MM.1S (cell line): ENCODE results near the gene ATXN1.
"Not testable (repeated sequence)": the region's sequence is repeated elsewhere in the genome, so short reads cannot be mapped to it uniquely, and the experiment has no call there.

ENCODE experiments used
- DNase-seq: peaks from one replicate; pipeline ENCODE4 v3.0.0-alpha.2; 2015
- H2AFZ ChIP-seq: fragments of 300-600 bp; sonication (generic); 2 replicates; pipeline ENCODE4 v1.6.0; 2016; ENCODE audit warnings: antibody characterized with exemption, low read length
- H3F3A ChIP-seq: fragments of 300-600 bp; sonication (generic); 2 replicates; pipeline ENCODE4 v1.6.1; 2016; ENCODE audit warnings: mild to moderate bottlenecking, antibody characterized with exemption, low read length, moderate library complexity, mixed read lengths; ENCODE audit not compliant: insufficient read depth
- H3K27ac ChIP-seq: fragments of 300-600 bp; sonication (generic); 2 replicates; pipeline ENCODE4 v1.5.1; 2016; ENCODE audit warnings: mild to moderate bottlenecking, low read length
- H3K27me3 ChIP-seq: fragments of 300-600 bp; sonication (generic); replicated peaks from 2 replicates; pipeline ENCODE4 v1.6.0; 2016; ENCODE audit warnings: low read length; ENCODE audit not compliant: insufficient read depth
- H3K36me3 ChIP-seq: fragments of 300-600 bp; sonication (generic); replicated peaks from 2 replicates; pipeline ENCODE4 v1.6.1; 2016; ENCODE audit warnings: mild to moderate bottlenecking, low read length, mixed read lengths; ENCODE audit not compliant: insufficient read depth
- H3K4me1 ChIP-seq: fragments of 300-600 bp; sonication (generic); 2 replicates; pipeline ENCODE4 v1.6.1; 2016; ENCODE audit warnings: low read length, mixed read lengths
- H3K4me2 ChIP-seq: fragments of 300-600 bp; sonication (generic); 2 replicates; pipeline ENCODE4 v1.6.0; 2016; ENCODE audit warnings: low read depth, low read length
- H3K4me3 ChIP-seq: fragments of 300-600 bp; sonication (generic); 2 replicates; pipeline ENCODE4 v1.5.1; 2016; ENCODE audit warnings: low read length, mixed read lengths
- H3K79me2 ChIP-seq: fragments of 300-600 bp; sonication (generic); 2 replicates; pipeline ENCODE4 v1.6.1; 2016; ENCODE audit warnings: mixed run types, low read length, mixed read lengths
- H3K9ac ChIP-seq: fragments of 300-600 bp; sonication (generic); 2 replicates; pipeline ENCODE4 v1.6.1; 2016; ENCODE audit warnings: low read length, mixed read lengths
- H3K9me2 ChIP-seq: fragments of 300-600 bp; sonication (generic); replicated peaks from 2 replicates; pipeline ENCODE4 v1.6.1; 2016; ENCODE audit warnings: mild to moderate bottlenecking, low read length, mixed read lengths; ENCODE audit not compliant: insufficient read depth
- H3K9me3 ChIP-seq: fragments of 300-600 bp; sonication (generic); replicated peaks from 2 replicates; pipeline ENCODE4 v1.6.1; 2016; ENCODE audit warnings: mild to moderate bottlenecking, low read length, mixed read lengths; ENCODE audit not compliant: insufficient read depth
- H4K20me1 ChIP-seq: fragments of 300-600 bp; sonication (generic); 2 replicates; pipeline ENCODE4 v1.6.1; 2016; ENCODE audit warnings: mild to moderate bottlenecking, low read length, moderate library complexity, mixed read lengths; ENCODE audit not compliant: insufficient read depth
- EZH2 ChIP-seq: fragments of 300-600 bp; sonication (generic); optimal IDR thresholded peaks from 2 replicates; pipeline ENCODE3; 2017; ENCODE audit warnings: low read depth, mild to moderate bottlenecking, antibody characterized with exemption, low read length, mixed read lengths
- EZH2phosphoT487 ChIP-seq: fragments of 300-600 bp; sonication (generic); IDR thresholded peaks from 2 replicates; pipeline ENCODE4 v1.6.1; 2018; ENCODE audit warnings: antibody characterized with exemption, low read length
- TF ChIP-seq, protein P1 (sequence below): fragments of 300-600 bp; sonication (generic); IDR thresholded peaks from 2 replicates; pipeline ENCODE4 v1.5.1; 2016; ENCODE audit warnings: antibody characterized with exemption, low read length, mixed read lengths

The ATXN1 gene

DNA sequence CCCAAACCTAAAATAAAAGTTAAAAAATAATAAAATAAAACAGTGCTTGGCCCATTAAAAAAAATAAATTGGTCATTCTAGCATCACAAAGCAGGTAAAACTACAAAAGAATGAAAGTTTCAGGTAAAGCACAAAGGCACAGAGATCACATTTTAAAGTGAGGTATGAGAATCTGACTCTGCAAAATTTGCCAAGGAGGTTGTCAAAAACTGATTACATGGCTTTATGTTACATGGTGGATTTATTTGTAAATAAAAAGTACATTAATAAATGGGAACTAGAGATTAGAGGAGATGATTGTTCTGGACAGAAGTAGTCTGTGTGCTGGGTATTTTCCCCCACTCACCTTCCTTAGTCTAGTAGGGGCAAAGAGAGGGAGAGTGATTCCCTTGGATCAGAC, 24.2 kb upstream of the ATXN1 start:
- TF ChIP-seq, protein P1, sequence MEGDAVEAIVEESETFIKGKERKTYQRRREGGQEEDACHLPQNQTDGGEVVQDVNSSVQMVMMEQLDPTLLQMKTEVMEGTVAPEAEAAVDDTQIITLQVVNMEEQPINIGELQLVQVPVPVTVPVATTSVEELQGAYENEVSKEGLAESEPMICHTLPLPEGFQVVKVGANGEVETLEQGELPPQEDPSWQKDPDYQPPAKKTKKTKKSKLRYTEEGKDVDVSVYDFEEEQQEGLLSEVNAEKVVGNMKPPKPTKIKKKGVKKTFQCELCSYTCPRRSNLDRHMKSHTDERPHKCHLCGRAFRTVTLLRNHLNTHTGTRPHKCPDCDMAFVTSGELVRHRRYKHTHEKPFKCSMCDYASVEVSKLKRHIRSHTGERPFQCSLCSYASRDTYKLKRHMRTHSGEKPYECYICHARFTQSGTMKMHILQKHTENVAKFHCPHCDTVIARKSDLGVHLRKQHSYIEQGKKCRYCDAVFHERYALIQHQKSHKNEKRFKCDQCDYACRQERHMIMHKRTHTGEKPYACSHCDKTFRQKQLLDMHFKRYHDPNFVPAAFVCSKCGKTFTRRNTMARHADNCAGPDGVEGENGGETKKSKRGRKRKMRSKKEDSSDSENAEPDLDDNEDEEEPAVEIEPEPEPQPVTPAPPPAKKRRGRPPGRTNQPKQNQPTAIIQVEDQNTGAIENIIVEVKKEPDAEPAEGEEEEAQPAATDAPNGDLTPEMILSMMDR: no peak
- TF ChIP-seq EZH2 (no peak), EZH2phosphoT487 (no peak)
- Histone ChIP-seq H4K20me1 (no peaks in the 10 kb centered on the region), H3F3A (no peaks in the 10 kb centered on the region), H3K4me1 (no peaks in the 10 kb centered on the region), H3K79me2 (no peaks in the 10 kb centered on the region), H3K9ac (no peak overlapping the region), H3K4me3 (no peak overlapping the region), H3K27me3 (no peaks in the 10 kb centered on the region), H3K9me2 (no peaks in the 10 kb centered on the region), H3K4me2 (no peak overlapping the region), H2AFZ (no peak overlapping the region), H3K9me3 (no peaks in the 10 kb centered on the region), H3K27ac (no peak overlapping the region), H3K36me3 (no peaks in the 10 kb centered on the region)
- DNase-seq: no peak

GRCh38 chr6:16784957-16785356, 23.7 kb upstream of the ATXN1 start:
- H3F3A ChIP-seq, H3K9me3 ChIP-seq, H4K20me1 ChIP-seq, H3K27me3 ChIP-seq, H3K9me2 ChIP-seq, H3K36me3 ChIP-seq, H3K9ac ChIP-seq, H2AFZ ChIP-seq, DNase-seq, H3K4me2 ChIP-seq, H3K4me1 ChIP-seq, H3K27ac ChIP-seq, H3K79me2 ChIP-seq, H3K4me3 ChIP-seq: not testable (repeated sequence)

- Histone ChIP-seq H3K9me3 (no peaks in the 10 kb centered on the region), H3K27ac (no peak overlapping the region), H2AFZ (no peak overlapping the region), H3K9me2 (no peaks in the 10 kb centered on the region), H3K4me1 (no peaks in the 10 kb centered on the region), H4K20me1 (no peaks in the 10 kb centered on the region), H3K36me3 (no peaks in the 10 kb centered on the region), H3K4me2 (no peak overlapping the region), H3K4me3 (no peak overlapping the region), H3K79me2 (no peaks in the 10 kb centered on the region), H3F3A (no peaks in the 10 kb centered on the region), H3K9ac (no peak overlapping the region), H3K27me3 (no peaks in the 10 kb centered on the region)
- DNase-seq: no peak
- TF ChIP-seq EZH2phosphoT487 (no peak), EZH2 (no peak)
- TF ChIP-seq, protein P1: no peak
Observed at GRCh38 chr6:16783952-16784565, 22.8 kb upstream of the ATXN1 start.

DNA sequence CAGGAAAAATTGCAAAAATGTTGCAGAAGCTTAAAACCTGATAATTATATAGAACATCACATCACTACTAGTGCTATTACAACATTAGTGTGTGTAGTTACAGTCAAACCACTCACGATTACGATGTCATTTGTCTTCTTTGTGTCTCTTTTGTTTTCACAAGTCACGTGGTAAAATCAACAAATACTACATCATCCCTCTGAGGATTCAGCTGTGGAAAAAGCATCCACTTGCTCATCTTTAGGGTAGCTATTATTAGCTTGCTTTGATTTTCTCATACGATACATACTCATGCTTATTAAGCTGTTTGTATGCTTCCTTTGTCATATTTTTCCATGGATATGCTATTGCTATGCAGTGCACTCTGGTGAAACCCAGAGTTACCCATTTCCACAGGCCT, 22.2 kb upstream of the ATXN1 start:
- no peaks in the 10 kb centered on the region for H4K20me1 ChIP-seq
- TF ChIP-seq, protein P1: no peak
- TF ChIP-seq EZH2 (no peak), EZH2phosphoT487 (no peak)
- no peaks in the 10 kb centered on the region for H3K4me1 ChIP-seq
- no peak for DNase-seq
- no peaks in the 10 kb centered on the region for H3F3A ChIP-seq
- no peak overlapping the region for H2AFZ ChIP-seq
- H3K9ac ChIP-seq: no peak overlapping the region
- H3K27me3 ChIP-seq: no peaks in the 10 kb centered on the region
- no peak overlapping the region for H3K4me2 ChIP-seq
- H3K9me3 ChIP-seq: no peaks in the 10 kb centered on the region
- H3K79me2 ChIP-seq: no peaks in the 10 kb centered on the region
- H3K36me3 ChIP-seq: no peaks in the 10 kb centered on the region
- no peak overlapping the region for H3K4me3 ChIP-seq
- H3K27ac ChIP-seq: no peak overlapping the region
- H3K9me2 ChIP-seq: no peaks in the 10 kb centered on the region
